Neural crest cell (in vitro differentiated cells): ENCODE results near the gene GATA3. TPM values are rescaled to one million over a fixed set of nuclear protein-coding genes. Genes with fewer than 3 reads are reported as not detected.

Experiments used
- DNase-seq: peaks from one replicate; pipeline ENCODE4 v3.0.0; 2021; ENCODE audit warnings: low read depth, mixed read lengths, low spot score
- H3K27ac Mint-ChIP-seq: one replicate; pipeline ENCODE4 v1.8.0; 2021; ENCODE audit warnings: mild to moderate bottlenecking, mixed read lengths; ENCODE audit not compliant: unreplicated experiment
- H3K27me3 Mint-ChIP-seq: 2 replicates; pipeline ENCODE4 v1.8.0; 2021; ENCODE audit warnings: low read depth, mild to moderate bottlenecking, mixed read lengths
- H3K36me3 Mint-ChIP-seq: 2 replicates; pipeline ENCODE4 v1.8.0; 2021; ENCODE audit warnings: low read depth, mild to moderate bottlenecking, mixed read lengths
- H3K4me1 Mint-ChIP-seq: 2 replicates; pipeline ENCODE4 v1.8.0; 2021; ENCODE audit warnings: mixed read lengths
- H3K4me3 Mint-ChIP-seq: one replicate; pipeline ENCODE4 v1.8.0; 2021; ENCODE audit warnings: mild to moderate bottlenecking, mixed read lengths
- H3K9me3 Mint-ChIP-seq: 2 replicates; pipeline ENCODE4 v1.8.0; 2021; ENCODE audit warnings: mixed read lengths
- total RNA-seq: library from RNA; stranded (reverse); gene quantifications from 2 replicates; pipeline ENCODE4 v1.2.1, GENCODE V29; 2021
- TF ChIP-seq, protein P1 (sequence below): fragments of 200-600 bp; sonication (generic); conservative IDR thresholded peaks from 2 replicates; pipeline ENCODE4 v1.5.0; 2021; ENCODE audit warnings: antibody characterized with exemption, mild to moderate bottlenecking

Gene GATA3
- total RNA-seq, 1 donor from 2014 or later: 0.35 TPM

DNA sequence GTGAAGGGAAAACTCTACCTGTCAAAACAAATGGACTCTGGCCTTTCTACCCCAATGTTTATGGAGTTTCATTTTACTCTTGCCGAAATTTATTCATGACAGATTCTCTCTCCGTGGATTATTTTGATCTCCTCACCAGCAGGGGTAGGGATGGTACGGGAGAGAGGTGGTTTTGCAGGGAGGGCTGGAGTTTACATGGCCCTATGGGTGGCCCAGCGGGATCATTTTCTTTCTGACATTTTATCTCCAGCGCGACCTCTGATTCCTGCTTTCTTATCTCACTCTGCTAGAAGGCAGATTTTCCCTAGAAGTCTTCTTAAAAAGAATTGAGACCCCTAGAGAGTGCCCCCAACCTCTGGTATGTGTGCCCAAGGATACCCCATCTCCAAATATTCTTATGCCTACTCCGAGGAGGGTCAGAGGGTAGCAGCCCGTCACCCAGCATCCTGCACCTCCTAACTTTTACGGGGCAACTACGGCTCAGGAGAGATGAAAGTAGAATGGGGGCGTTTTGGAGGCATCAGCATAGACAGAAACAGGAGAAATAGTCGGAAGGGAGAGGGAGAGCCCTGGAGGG lies 10.1 kb upstream of the GATA3 start:
- Mint-ChIP-seq H3K4me3 (no peak overlapping the region), H3K4me1 (peaks cover 6% of the 10 kb centered on the region), H3K36me3 (peaks cover 3% of the 10 kb centered on the region), H3K27ac (no peak overlapping the region), H3K27me3 (peaks cover 99% of the 10 kb centered on the region), H3K9me3 (no peaks in the 10 kb centered on the region)
- TF ChIP-seq, protein P1, sequence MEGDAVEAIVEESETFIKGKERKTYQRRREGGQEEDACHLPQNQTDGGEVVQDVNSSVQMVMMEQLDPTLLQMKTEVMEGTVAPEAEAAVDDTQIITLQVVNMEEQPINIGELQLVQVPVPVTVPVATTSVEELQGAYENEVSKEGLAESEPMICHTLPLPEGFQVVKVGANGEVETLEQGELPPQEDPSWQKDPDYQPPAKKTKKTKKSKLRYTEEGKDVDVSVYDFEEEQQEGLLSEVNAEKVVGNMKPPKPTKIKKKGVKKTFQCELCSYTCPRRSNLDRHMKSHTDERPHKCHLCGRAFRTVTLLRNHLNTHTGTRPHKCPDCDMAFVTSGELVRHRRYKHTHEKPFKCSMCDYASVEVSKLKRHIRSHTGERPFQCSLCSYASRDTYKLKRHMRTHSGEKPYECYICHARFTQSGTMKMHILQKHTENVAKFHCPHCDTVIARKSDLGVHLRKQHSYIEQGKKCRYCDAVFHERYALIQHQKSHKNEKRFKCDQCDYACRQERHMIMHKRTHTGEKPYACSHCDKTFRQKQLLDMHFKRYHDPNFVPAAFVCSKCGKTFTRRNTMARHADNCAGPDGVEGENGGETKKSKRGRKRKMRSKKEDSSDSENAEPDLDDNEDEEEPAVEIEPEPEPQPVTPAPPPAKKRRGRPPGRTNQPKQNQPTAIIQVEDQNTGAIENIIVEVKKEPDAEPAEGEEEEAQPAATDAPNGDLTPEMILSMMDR: no peak
- no peak for DNase-seq

DNA sequence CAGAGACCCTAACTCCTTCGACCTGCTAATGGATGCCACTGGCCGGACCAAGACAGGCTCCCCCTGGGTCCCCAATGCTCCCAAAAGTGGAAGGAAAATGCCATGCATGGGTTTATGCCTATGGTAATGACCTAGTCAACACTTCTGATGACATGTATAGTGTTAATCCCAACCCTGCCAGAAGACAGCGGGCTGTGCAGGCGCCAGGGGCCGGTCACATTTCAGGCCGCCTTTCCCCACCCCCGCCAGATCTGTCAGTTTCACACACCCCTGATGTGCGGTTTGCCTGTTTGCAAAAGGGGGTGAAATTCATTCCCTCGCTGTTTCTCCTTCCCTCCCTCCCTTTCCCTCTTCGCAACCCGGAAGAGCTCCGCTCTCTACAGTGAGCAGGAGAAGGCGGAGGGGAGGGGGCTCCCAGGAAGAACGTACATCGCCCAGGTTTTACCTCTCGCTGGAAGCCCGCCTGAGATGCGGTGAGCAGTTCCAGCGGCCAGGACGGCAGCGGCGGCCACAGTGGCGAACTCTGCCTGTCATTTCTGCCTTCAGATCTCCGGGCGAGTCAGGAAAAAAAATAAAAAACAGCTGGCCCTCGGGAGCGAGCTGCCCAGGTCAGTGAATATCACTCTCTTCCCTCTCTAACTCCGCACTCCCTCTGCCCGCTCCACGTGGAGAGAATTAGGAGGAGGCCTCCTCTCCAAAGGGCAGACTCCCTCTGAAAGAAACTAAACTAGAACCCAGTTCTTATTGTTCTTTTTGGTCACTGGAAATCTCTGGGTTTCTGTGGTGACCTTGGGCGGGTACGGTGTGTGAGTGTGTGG lies 9.4 kb upstream of the GATA3 start:
- no peak overlapping the region for H3K27ac Mint-ChIP-seq

DNA sequence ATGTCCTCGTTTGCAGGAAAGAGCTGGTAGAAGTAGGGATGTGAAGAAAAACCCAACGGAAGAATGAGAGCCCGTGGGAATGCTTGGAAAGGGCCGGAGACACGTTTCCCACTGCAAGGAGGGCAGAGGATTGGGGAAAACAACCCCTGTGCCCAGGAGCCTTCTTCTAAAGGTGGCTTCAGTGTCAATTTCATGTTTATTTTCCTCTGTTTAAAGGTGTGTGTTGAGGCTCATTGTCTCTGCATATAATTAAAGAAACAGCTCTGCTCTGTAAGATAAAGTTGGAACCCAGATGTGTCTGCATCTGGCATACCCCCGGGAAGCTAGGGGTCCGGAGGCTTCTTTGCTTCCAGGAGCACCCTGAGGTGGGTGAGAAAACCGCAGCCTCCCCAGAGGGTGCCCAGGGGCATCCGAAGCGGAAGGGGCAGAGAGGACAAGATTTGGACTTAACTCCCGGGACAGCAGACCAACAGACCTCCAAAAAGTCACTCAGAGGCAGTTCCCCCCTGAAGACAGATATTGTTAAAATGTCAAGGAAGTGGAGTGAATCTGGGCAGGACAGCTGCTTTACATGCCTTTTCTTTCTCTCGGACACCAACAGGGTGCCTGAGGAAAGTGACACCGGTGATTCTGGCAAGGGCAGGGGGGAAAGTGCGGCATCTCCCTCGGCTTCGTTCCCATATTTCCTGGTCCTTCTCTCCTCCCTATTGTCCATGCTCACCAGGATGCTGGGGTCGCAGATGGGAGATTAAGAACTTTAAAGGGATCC lies 8.6 kb upstream of the GATA3 start:
- Mint-ChIP-seq H3K4me3 (peak overlapping the region; percentile 39), H3K27ac (no peak overlapping the region), H3K27me3 (peaks cover 98% of the 10 kb centered on the region), H3K36me3 (peaks cover 3% of the 10 kb centered on the region), H3K9me3 (no peaks in the 10 kb centered on the region), H3K4me1 (peaks cover 6% of the 10 kb centered on the region)
- TF ChIP-seq, protein P1: no peak
- DNase-seq: no peak

More for the DNA sequence above, 9.4 kb upstream of the GATA3 start:
- DNase-seq: no peak
- peak overlapping the region; percentile 16 for H3K4me3 Mint-ChIP-seq
- peaks cover 3% of the 10 kb centered on the region for H3K36me3 Mint-ChIP-seq
- peaks cover 98% of the 10 kb centered on the region for H3K27me3 Mint-ChIP-seq
- H3K4me1 Mint-ChIP-seq: peaks cover 6% of the 10 kb centered on the region
- TF ChIP-seq, protein P1: no peak
- H3K9me3 Mint-ChIP-seq: no peaks in the 10 kb centered on the region

DNA sequence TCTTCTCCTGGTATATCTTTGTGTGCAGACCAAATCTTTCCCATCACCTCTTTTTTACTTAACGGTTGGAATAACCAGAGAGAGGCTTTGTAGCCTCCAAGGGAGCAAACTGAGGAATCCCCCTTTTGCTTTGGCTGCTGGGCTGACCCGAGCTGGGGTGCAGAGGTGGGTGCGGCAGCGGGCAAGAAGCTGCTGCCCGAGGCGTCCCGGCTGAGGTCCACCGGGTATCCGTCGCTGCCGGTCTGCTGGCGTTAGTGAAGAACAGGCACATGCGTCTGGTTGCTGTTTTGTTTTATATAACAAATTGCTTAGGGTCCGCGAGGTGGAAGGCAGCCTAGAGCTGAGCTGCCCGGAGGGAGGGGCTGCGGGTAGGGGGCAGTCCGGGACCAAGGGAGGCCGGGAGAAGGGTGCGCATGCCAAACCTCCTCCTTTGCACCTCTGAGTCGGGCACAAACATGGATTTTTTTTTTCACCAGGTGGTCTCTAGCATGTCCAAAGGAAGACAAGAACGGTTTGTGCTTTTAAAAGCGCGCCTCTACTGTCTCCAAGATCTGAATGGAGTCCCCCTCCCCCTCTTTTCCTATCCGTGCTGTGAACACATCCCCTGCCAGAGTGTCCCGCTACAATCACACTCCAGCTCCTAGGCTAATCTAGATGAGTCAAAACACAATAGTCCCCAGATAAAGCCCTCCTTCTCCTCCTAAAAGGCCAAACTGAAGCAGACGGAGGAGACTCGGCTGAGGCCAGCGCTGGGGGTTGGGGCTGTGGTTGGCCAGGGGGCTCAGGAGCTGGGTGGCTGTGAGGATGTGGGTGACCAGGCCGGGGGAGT lies 6.8 kb upstream of the GATA3 start:
- DNase-seq: no peak
- TF ChIP-seq, protein P1: no peak
- H3K27ac Mint-ChIP-seq: no peak overlapping the region
- H3K27me3 Mint-ChIP-seq: peaks cover 98% of the 10 kb centered on the region
- H3K9me3 Mint-ChIP-seq: no peaks in the 10 kb centered on the region
- peak overlapping the region; percentile 49 for H3K4me3 Mint-ChIP-seq
- no peaks in the 10 kb centered on the region for H3K36me3 Mint-ChIP-seq
- peaks cover 6% of the 10 kb centered on the region for H3K4me1 Mint-ChIP-seq
